HG02840 (cell line): ENCODE data around the gene PSD4.

Experiments
- ATAC-seq: cut with Tn5 transposase; IDR thresholded peaks from one replicate; pipeline ENCODE4 v1.9.1; 2021; ENCODE audit warnings: mild to moderate bottlenecking, moderate library complexity, moderate number of reproducible peaks; ENCODE audit not compliant: unreplicated experiment, low FRiP score

Gene PSD4

DNA sequence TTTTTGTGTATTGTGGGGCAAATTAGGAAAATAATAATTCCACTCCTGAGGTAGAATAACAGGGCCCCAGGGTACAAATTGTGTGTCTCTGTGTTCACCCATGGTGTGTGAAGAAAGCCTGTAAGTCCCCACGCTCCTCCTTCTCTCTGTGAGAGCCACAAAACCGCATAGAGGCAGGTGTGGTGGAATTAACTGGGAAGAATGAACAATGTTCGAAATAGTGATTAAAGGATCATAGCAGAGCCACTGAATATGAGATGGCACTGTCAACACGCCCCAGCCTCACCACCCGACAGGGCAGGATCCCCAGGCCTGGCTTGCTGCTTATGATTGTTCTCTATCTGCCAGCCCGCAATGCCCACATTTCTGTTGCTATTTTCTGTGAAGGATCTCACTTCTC is 32.3 kb upstream of the PSD4 start:
- no peak for ATAC-seq

DNA sequence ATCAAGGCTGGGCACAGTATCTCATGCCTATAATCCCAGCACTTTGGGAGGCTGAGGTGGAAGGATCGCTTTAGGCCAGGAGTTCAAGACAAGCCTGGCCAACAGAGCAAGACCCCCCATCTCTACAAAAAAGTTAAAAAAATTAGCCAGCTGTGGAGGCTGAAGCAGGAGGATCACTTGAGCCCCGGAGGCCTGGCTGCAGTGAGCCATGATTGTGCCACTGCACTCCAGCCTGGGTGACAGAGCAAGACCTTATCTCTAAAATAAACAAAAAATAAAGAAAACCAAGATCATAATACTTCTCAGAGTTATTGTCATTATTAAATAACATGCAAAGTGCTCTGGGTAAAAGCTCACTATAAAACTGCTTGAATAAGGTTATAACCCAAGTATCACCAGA is 31.5 kb upstream of the PSD4 start:
- ATAC-seq, result no peak

DNA sequence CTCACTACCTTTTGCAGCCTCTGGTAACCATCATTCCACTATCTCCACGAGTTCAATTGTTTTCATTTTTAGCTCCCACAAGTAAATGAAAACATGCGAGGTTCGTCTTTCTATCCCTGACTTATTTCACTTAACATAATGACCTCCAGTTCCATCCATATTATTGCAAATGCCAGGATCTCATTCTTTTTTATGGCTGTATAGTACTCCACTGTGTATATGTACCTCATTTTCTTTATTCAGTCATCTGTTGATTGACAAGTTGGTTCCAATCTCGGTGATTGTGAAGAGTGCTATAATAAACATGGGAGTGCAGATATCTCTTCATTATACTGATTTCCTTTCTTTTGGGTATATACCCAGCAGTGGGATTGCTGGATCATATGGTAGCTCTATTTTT is 29.5 kb upstream of the PSD4 start:
- ATAC-seq, result no peak

DNA sequence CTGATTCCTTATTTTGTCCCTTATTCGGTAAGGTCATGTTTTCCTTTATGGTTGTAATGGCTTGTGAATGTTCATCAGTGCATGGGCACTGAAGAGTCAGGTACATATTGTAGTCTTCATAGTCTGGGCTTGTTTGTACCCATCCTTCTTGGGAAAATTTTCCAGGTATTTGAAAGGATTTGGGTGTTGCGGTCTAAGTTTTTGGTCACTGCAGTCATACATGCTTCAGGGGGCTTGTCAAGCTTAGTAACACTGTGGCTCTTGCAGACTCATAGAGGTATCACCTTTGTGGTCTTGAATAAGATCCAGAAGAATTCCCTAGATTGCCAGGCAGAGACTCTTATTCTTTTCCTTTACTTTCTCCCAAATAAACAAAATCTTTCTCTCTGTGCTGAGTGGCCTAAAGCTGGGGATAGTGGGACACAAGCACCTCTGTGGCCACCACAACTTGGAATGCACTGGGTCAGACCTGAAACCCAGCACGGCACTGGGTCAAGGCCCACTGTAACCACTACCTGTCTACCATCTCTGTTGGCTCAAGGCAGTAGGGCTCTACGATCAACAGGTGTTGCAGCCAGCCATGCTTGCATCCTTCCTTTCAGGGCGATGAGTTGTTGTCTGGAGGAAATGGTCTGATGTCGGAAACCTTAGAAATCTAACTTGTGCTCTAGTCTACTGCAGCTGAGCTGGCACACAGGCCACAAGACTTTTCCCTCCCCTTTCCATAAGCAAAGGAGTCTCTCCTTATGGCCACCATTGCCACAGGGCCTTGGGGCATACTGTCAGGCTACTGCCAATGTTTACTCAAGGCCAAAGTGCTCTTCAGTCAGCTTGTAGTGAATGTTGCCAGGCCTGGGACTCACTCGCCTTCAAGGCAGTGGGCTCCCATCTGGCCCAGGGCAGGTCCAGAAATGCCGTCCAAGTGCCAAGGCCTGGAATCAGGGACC is 24.9 kb upstream of the PSD4 start:
- no peak for ATAC-seq

DNA sequence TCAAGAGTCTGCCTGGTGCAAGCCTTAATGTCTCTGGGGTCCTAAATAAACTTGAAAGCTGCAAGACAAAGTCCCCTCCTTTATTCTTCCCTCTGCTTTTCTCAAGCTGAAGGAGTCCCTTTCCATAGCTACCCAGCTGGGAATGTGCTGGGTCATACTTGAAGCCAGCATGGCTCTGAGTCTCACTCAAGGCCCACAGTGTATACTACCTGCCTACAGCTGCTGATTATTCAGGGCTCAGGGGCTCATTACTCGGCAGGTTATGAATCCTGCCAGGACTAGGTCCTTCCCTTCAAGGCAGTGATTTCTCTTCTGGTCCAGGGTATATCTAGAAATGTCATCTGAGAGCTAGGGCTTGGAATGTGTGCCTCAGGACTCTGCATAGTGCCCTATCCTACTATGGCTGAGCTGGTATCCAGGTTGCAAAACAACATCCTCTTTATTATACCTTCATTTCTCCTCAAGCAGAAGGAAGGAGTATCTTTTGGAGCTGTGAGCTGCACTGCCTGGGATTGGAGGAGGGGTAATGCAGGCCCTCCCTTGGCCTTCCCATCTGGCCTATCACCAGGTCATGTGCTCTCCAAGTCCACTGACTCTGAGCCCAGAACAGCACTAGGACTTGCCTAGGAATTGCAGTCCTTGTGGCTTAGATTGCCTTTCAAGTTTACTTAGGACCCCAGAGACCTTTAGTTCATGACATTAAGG is 24.1 kb upstream of the PSD4 start:
- ATAC-seq, result no peak

DNA sequence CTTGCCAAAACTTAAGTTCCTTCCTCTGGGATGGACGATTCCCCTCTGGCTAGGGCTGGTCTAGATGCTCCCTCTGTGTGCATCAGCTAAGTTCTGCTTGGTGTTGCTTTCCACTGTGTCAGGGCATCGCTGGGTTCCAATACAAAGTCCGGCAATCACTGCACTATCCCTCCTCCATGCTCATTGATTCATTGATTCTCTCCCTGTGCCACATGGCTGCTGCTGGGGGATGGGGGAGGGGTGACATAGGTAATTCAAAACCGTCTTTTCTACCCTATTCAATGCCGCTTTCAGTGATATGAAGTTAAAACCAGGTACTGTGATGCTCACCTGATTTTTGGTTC is 23.5 kb upstream of the PSD4 start:
- no peak for ATAC-seq

DNA sequence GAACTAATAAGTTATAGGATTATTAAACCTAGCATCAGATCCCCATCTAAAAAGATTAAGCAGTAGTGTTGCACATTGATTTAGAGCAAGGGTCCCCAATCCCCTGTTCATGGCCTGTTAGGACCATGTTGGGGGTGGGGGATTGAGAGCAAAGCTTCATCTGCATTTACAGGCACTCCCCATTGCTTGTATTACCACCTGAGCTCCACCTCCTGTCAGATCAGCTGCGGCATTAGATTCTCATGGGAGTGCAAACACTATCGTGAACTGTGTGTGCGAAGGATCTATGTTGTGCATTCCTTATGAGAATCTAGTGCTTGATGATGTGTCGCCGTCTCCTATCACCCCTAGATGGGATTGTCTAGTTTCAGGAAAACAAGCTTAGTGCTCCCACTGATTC is 18.4 kb upstream of the PSD4 start:
- no peak for ATAC-seq

DNA sequence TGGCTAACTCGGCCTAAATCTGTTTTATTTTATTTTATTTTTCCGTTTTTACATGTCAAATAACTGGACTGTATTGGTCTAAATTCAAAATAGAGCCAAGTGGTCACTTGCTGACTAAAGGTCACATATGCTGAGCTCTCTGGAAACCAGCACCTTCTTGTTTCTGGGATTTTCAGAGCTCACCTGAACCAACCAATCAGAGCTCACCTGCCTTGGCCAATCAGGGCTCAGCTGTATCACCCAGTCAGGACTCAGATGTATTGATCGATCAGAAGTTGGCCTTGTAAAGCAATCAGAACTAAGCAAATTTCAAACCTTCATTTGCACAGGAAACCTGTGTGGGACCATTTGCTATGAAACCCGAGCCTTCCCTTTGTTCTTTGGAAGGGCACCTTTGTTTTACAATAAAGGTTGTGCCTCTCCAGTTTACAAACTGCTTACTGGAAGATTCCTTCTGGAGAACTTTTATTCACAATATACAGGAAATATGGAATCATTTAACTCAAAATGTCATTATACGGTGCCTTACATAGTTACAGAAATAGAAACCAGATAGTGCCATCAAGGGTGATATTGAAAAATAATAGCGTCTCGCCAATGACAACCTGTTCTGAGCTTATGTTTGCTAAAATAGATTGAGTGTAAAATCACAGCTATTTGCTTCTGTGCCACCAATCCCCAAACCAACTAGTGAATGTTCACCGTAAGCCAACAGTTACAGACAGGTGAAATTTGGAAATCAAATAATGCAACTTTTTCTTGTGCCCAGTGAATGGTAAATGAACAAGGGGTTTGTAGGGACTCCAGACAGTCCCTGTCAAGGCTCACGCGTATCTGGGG is 17.3 kb upstream of the PSD4 start:
- no peak for ATAC-seq

DNA sequence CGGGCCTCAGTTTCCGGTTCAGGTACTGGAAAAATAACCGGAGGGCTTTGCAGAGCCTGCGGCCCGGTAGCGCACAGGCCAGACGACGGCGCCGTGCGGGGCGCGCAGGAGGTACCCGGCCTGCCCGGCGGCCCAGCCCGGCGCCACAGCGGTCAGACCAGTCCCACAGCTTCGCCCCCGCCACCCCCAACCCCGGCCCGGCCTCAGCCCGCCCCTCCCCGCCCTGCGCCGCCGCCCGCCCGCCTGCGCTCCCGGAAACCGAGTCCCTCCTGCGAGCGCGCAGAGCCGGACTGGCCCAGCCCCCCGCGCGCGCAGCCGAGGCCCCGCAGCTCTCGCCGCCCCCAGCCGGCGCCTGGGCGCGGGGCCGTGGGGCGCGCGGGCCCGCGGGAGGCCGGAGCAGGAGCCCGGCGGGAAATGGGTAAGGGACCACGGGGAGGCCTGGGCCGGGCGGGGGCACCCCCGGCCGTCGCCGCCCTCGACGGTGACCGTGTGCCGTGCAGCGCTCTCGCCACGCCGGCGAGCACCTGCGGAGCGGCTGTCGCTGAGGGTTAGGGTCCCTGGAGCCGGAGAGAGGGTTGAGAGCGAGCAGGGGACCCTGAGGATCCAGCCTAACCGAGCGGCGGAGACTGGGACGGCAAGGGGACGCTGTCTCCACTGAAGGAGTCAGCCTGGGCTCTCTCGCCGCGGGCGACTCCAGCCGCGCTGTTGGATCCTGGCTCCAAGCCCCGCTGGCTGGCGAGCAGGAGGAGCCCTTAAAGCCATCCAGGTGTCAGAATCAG is 16.5 kb upstream of the PSD4 start:
- no peak for ATAC-seq

DNA sequence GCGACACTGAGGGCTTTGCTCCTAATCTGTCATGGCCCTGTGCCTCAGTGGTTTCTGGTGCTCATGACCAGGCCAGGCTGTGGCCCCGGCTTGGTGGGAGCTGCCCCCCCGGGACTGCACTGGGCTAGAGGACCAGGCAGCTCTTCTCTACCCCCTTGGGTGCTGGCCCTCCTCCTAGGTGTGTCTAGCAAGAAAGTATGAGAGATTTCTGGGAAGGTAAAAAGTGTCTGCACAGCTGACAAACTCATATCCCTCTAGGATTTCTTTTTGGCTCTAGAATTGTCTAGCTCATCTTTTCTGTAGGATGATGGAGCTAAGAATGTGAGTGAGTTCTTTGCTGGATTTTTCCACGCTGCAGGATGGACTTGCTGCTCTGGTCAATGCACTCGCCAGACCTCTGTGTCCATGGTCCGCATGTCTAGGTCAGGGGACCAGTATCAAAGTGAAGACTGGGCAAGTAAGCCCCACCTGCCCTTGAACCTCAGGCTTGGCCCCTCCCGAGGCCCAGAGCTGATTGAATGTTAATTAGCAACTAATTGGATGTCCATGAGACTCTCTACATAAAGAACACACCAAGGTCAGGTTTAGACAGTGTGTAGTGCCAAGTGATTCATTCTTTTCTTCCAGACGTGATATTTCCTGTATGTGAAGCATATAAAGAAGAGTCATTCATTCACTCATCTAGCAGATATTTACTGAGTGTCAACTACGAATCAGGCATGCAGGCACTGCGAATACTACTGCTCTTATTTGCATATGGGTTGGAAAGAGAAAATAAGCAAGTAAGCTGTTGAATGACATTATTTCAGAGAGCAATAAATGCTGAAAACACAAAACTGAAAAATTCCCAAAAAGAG is 15.6 kb upstream of the PSD4 start:
- ATAC-seq, result no peak

DNA sequence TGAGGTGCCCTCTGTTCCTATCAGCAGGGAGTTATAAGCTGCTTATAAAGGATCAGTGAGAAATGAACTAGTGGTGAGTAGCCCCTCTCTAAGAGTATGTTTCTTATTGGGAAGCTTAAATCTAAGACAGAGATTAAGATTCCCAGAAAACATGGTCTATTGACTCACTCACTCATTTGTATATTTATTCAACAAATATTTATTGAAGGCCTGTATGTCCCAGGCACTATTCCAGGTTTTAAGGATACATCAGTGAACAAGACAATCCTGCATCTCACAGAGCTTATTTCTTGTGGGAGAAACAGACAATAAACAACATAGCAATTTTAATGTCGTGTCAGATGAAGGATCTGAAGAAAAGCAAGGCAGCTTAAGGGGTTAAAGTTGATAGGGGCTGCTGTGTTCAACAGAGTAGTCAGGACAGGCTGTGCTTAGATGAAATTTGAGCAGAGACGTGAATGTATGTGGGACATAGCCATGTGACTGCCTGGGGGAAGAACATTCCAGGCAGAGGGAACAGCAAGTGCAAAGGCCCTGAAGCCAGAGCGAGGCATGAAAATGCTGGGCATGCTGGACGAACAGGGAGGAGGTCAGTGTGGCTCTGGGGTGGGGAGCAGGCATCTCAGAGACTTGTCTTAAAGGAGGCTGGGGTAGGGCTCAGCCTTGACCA is 14.8 kb upstream of the PSD4 start:
- ATAC-seq, result no peak

DNA sequence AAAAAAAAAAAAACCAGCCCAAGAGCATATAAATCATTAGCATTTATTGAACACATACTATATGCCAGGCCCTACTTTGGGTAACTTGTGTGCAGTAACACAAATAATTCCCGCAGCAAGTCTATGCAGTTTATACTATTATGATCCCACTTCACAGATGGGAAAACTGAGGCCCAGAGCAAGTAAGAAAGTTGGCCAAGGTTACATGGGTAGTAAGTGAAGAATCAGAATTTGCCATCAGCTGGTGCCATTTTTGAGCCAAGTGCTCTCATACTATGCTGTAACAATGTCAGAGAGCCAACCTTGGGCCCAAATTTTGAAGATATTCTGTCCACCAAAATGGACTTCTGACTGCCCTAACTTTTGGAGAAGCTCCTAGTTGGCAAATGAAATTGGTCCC is 13.5 kb upstream of the PSD4 start:
- no peak for ATAC-seq

DNA sequence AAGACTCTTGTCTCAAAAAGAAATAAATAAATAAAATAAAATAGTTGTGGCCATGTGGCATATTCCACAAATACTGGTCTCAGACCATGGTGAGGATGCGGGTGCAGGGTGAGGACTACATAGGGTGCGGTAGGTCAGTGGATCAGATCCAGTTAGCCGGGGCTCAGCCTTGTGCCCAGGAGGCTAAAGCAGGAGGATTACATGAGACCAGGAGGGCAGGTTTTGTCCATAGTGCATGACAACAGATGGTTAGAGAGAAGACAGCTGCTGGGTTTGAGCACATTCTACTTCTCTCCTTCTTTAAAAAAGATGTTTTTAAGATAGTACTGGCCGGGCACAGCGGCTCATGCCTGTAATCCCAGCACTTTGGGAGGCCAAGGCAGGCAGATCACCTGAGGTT is 12.8 kb upstream of the PSD4 start:
- no peak for ATAC-seq

DNA sequence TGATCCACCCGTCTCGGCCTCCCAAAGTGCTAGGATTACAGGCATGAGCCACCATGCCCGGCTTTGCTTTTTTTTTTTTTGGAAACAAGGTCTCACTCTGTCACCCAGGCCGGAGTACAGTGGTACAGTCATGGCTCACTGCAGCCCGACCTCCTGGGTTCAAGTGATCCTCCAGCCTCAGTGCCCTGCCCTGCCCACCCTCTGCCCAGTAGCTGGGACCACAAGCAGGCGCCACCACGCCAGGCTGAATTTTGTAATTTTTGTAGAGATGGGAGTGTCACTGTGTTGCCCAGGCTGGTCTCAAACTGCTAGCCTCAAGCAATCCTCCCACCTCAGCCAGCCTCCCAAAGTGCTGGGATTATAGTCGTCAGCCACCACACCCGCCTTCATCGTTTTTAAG is 11.6 kb upstream of the PSD4 start:
- no peak for ATAC-seq

DNA sequence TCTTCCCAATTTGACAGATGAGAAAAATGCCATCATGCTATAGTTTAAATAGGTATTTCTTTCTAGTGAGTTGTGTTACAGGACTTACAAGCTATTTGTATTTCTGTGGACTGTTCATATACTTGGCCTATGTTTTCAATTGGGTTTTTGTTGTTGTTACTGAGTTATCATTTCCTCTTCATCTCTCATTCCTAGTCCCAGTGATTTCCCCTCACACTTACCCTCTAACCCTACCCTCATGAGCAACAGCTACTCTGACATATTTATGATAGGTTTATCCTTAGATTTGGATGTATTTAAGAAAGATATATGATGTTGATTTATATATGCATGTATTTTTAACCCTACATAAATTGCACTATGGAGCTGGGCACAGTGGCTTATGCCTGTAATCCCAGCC is 10.9 kb upstream of the PSD4 start:
- no peak for ATAC-seq

DNA sequence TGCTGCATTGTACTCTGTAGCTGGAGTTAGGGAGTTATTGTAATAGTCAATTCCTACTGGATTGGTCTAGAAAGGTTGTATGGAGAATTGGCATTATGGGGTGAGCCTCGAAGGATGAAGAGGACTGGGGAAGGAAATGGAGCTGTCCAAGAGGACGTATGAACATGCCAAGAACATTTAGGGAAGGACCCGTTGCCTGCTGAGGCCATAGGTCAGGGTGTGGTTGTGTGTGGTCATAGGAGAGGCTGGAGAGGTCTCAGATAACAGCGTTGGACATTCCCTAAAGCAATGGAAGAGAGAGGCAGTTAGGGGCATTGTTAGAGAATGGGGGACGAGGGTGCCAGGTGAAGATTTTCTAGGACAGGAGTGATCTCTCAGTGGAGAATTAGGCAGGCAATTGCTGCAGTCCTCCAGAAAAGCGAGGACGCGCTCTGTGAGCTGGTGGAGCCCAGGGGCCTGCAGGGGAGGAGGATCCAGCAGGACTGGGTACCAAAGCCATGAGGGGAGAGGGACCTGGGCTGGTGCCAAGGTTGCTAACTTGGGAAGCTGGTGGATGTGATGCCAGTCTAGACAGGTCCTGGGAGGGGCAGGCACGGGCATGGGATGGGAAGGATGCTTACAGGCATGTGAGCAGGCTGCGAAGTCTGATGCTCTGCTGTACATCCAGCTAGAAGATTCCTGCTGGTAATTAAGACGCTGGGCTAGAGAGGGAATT is 9.4 kb upstream of the PSD4 start:
- no peak for ATAC-seq

DNA sequence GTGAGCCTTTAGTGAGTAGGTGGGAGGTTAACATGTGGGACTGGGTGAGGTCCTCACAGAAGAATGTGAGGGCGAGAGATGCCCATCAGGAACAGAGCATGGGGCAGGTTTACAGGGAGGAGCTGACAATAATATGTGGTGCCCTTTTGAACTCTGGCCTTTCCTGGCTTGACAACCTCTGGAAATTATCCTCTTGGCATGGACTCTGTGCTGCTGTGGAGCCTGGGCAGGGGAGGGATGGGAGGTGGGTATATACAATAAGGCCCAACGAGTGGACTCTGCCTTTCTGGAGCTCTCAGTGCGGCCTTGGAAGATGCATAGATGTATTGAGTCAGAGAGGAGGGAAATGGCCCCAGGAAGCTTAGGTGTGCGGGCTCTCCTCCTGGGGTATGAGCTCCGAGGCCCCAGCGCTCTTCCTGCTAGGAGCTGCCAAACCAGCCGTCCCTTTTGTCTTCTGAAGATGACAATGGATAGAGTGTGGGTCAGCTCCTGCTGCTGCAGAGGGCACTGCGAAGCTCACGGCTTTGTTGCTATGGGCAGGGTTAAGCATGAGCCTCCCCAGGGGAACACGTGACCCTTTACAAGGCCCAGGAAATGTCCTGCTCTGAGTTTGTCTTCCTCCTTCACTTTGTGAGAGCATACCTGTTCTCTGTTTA is 8.7 kb upstream of the PSD4 start:
- no peak for ATAC-seq

DNA sequence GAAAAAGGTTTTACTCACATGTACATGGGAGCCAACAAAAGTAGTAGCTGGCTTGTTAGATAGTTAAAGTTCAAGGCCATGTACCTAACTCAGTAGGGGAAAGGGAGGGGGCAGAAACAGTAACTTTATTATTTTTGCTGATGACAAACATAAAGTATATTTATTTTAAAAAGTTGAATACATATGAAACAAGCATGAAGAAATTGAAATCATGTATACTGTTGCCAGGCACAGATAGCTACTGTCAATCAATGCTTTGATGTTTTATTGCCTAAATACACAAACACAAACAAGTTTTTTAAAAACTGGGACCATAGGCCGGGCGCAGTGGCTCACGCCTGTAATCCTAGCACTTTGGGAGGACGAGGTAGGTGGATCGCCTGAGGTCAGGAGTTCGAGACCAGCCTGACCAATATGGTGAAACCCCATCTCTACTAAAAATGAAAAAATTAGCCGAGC is 7.6 kb upstream of the PSD4 start:
- no peak for ATAC-seq
